NCI-H2227 (cell line): ENCODE measurements around the gene DGKQ.
"Not testable (repeated sequence)": the region's sequence is repeated elsewhere in the genome, so short reads cannot be mapped to it uniquely, and the experiment has no call there.

ENCODE experiments used
- DNase-seq: peaks from one replicate; lab custom pipeline; 2025; ENCODE audit not compliant: unreplicated experiment; lab: John Stamatoyannopoulos, UW

DGKQ gene

DNA sequence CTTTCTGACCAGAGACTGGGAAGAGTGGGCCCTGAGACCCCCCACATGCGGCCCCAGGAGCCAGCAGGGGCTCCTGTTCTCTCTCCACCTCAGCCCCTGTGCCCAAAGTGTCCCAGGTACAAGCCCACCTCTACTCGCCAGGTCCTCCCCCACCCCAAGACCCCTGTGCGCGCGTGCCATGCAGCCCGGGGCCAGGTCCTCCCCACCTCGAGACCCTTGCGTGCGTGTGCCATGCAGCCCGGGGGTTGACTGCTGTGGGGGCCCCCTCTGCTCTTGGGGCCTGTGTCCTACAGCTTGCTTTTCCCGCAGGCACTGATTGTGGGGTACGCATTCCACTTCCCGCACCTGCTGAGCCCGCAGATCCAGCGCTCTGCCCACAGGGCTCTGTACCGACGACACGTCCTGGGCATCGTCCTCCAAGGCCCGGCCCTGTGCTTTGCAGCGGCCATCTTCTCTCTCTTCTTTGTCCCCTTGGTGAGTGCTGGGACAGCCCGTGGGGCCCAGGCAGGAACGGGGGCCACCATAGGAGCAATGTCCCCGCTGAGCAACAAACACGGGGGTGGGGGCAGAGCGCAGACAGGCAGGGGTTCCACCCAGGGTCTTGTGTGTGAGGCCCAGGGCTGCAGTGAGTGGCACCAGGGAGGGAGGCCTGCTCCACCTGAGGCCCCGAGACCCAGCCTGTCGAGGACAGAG is 20.3 kb downstream of the DGKQ start:
- no peak for DNase-seq

DNA sequence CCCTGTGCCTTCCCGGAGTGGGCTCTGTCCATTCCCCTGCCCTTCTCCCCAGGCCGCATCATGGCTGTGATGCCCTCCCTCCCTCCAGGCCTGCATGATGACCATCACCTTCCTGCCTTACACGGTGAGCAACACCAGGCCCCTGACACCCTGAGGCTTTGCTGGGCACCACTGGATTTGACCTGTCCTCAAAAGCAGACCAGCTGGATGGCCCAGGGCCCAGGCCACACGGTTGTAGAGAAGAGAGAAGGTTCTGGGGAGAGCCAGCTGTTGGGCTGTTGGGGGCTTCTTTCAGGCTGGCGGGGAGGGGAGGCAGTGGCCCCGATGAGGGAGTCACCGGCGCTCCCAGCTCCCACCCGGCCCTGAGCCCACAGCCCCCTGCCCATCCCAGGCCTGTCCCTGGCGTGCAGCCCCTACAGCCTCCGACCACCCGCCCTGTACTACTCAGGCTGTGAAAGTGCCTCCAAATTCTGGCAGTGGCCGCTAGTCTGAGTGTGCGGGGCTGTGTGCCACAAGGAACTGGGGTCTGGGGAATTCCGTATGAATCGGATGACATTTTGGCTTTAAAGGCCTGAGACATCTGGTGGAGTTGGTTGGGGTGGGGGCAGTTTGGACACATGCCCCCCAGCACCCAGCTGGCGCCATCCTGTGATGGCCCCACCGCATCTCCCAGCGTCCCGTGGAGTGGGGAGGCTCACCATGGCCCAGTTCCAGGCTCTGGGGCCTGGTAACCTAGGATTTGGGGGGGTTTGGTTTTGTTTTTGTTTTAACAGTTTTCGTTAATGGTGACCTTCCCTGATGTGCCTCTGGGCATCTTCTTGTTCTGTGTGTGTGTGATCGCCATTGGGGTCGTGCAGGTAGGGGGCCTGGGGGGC is 21.5 kb downstream of the DGKQ start:
- DNase-seq: no peak

DNA sequence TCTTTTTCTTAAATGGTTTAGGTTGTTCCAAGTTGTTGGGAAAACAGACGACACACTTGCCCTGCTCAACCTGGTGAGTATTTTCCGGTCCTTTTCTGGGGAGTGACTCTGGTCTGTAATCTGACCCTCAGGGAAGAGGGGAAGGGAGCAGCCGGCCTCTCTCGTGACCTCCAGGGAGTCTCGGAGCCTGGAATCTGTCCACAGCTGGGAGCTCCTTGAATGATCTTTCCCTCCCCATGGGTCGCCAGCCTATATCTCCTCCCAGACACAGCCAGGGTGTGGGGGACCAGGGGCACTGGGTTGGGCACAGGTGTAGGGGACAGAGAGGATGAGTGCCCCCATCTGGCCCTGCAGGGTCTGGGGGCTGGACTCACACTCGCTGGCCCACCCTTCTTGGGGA is 22.2 kb downstream of the DGKQ start:
- DNase-seq: no peak

GRCh38 chr4:950136-951020 is 23.0 kb downstream of the DGKQ start:
- DNase-seq: no peak

DNA sequence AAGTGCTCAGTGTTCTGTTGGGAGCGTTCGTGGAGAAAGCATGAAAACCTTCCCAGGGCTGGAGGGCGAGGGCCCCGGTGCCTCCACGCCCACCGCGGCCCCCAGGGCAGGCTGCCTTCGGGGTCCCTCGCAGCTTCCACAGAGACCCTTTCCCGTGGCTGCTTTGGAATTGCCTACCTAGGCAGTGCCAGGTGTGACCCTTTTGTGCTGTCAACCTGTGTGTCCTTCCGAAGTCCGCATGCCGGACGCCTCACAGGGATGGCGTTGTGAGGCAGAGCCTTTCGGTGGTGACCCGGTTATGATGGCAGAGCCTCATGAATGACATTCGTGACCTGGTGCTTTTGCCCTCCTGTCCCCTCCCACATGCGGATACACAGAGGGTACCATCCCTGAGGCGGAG is 23.7 kb downstream of the DGKQ start:
- no peak for DNase-seq

GRCh38 chr4:948936-949300 is 24.5 kb downstream of the DGKQ start:
- DNase-seq: no peak

GRCh38 chr4:948101-948935 is 25.1 kb downstream of the DGKQ start:
- DNase-seq: no peak

DNA sequence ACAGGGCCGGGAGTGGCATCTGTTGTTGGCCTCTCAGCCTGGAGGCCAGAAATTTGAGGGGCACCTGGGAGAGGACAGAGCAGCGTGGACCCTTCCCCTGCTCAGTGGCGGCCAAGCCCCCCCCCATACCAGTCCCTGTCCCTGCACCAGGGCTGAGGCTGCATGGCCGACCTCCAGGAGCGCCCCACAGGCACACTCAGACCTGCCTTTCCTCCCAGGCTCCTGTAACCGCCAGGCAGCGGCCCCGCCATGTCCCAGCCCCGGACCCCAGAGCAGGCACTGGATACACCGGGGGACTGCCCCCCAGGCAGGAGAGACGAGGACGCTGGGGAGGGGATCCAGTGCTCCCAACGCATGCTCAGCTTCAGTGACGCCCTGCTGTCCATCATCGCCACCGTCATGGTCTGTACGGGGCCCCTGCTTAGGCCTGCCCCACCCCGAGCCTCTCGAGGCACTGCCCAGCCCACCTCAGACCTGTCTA is 25.8 kb downstream of the DGKQ start:
- no peak for DNase-seq

- no peak for DNase-seq
Observed at GRCh38 chr4:946517-947471, 26.6 kb downstream of the DGKQ start.

DNA sequence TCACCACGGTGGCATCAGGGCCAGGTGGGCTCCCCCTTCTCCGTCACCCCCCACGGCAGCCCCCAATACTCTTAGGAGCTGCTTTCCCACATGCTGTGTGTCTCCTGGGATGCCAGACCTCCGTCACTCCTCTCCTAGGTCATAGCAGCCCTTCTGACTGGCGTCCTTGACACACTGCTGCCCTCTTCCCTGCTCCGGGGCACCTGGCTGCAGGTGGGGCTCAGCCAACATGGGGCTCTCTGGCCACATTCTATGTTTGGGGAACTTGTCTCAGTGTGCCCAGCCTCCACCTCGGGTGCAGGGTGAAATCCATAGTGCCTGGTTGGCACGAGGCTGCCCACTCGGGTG is 27.3 kb downstream of the DGKQ start:
- no peak for DNase-seq

- DNase-seq: no peak
Observed at GRCh38 chr4:945274-946102, 27.9 kb downstream of the DGKQ start.

DNA sequence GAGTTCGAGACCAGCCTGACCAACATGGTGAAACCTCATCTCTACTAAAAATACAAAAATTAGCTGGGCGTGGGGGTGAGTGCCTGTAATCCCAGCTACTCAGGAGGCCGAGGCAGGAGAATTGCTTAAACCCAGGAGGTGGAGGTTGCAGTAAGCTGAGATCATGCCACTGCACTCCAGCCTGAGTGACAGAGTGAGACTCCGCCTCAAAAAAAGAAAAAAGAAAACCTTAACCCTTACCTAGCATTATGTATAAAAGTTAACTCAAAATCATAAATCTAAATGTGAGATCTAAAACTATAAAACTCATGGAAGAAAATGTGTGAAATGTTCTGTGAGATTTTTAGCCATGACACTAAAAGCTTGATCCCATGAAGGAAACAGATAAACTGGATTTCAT is 33.9 kb downstream of the DGKQ start:
- DNase-seq: not testable (repeated sequence)

GRCh38 chr4:932713-933070 is 40.7 kb downstream of the DGKQ start:
- no peak for DNase-seq

DNA sequence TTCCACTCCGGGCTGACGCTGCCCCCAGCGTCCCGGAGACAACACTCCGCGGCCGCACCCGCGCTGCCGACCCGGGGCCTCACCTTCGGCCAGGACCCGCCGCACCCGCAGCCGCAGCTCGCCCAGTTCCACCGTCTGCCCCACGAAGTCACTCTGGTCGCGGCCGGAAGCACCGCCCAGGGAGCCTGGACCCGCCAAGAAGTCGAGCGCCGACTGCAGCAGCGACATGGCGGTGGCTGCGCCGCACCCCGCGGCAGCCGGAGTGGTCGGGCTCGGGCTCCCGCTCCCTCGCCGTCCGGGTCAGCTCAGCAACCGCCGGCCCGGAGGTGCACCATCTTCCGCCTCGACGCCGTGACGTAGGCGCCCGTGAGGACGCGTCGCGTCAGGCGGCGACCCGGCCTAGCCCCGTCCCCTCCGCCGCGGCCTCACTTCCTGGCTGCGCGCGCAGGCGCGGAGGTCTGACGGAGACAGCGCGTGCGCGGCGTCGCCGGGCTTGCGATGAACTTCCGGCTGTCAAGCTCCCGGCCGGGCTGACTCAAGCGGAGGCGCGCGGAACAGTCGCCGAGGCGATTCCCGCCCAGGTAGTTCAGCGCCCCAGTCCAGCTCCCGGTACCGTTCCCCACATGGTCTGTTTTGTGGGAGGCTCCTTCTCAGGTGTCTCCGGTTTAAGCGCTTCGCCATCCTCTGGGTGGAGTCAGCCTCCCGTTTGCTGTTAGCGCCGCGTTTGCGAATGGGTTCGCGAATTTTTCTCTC is 41.2 kb downstream of the DGKQ start, which contains the start of the genes GAK and TMEM175:
GAK (minus strand) TSS at position 357 of the 753 bp plus-strand sequence; CDS start at position 228, 129 bp downstream.
TMEM175 (plus strand) TSS at position 501 of the 753 bp plus-strand sequence. CDS start 15,280 bp downstream, outside the sequence.
- DNase-seq: peak; percentile 96

- no peak for DNase-seq
Observed at GRCh38 chr4:931194-931959, 42.0 kb downstream of the DGKQ start.

GRCh38 chr4:930827-931193 is 42.6 kb downstream of the DGKQ start:
- no peak for DNase-seq

DNA sequence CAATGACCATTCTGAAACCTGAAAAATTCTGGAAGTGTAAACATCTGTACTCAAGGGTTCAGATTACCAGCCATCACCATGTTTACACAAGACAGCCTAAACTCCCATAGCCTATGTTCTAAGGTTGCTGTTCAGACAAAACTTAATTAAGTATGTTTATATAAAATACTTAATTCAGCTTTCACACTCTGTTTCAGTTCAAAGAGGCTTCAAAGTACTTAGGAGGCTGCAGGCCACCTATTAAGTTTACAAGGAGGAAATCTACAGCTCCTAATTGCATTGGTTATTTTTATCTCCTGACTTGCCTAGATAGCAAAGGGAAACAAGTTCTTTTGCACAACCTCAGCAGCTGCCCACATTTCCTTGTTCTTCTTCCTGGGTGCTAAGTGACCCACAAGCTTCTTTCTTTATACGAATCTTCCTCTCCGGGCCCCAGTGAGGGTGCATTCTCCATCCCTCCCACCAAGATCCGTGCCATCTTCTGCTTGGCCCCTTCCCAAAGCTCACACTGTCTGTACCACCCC is 43.3 kb downstream of the DGKQ start:
- no peak for DNase-seq
